Fibroblast of lung (primary cell): ENCODE measurements around the gene NOPCHAP1. TPM values are rescaled to one million over a fixed set of nuclear protein-coding genes. Genes with fewer than 3 reads are reported as not detected.

ENCODE experiments used
- DNase-seq, 2 donors: peaks; one replicate each; pipeline versions ENCODE4 v3.0.0 to v3.0.0-alpha.2; 2010; ENCODE audit warnings: low read depth in 2 of 2
- H2AFZ ChIP-seq: 2 replicates; pipeline ENCODE4 v1.5.1; 2012; ENCODE audit warnings: low read length, control low read depth, inconsistent platforms
- H3K27ac ChIP-seq: 2 replicates; pipeline ENCODE4 v1.5.1; 2011; ENCODE audit warnings: low read length, control low read depth; ENCODE audit not compliant: insufficient read depth
- H3K27me3 ChIP-seq: 2 replicates; pipeline ENCODE4 v1.5.1; 2011; ENCODE audit warnings: mild to moderate bottlenecking, low read length; ENCODE audit not compliant: control insufficient read depth, insufficient read depth
- H3K36me3 ChIP-seq: 2 replicates; pipeline ENCODE4 v1.5.1; 2011; ENCODE audit warnings: low read length; ENCODE audit not compliant: control insufficient read depth, insufficient read depth
- H3K4me1 ChIP-seq: 2 replicates; pipeline ENCODE4 v1.5.1; 2011; ENCODE audit warnings: low read length; ENCODE audit not compliant: control insufficient read depth, insufficient read depth; ENCODE audit errors: extremely low read depth
- H3K4me2 ChIP-seq: 2 replicates; pipeline ENCODE4 v1.5.1; 2011; ENCODE audit warnings: low read length, control low read depth; ENCODE audit not compliant: insufficient read depth; ENCODE audit errors: extremely low read depth
- H3K4me3 ChIP-seq, 4 experiments: fragments of 200-600 bp in 1 of 4; sonication (generic) in 1 of 4; replicated peaks in 1 of 4; 2 replicates each; pipeline ENCODE4 v1.5.1; 2011 to 2016; ENCODE audit warnings: low read length in 4 of 4, low read depth in 3 of 4, mild to moderate bottlenecking in 3 of 4, control low read depth in 2 of 4, inconsistent platforms in 1 of 4, mixed read lengths in 1 of 4; ENCODE audit not compliant: insufficient read depth in 1 of 4; ENCODE audit errors: control extremely low read depth in 1 of 4
- H3K79me2 ChIP-seq: 2 replicates; pipeline ENCODE4 v1.5.1; 2012; ENCODE audit warnings: mild to moderate bottlenecking, low read length, inconsistent platforms; ENCODE audit not compliant: control insufficient read depth, insufficient read depth
- H3K9ac ChIP-seq: 2 replicates; pipeline ENCODE4 v1.5.1; 2011; ENCODE audit warnings: mild to moderate bottlenecking, low read length, control low read depth; ENCODE audit not compliant: insufficient read depth
- H3K9me3 ChIP-seq: 2 replicates; pipeline ENCODE4 v1.5.1; 2012; ENCODE audit warnings: low read depth, low read length; ENCODE audit not compliant: control insufficient read depth, insufficient read depth
- H4K20me1 ChIP-seq: 2 replicates; pipeline ENCODE4 v1.5.1; 2011; ENCODE audit warnings: low read length; ENCODE audit not compliant: control insufficient read depth, insufficient read depth; ENCODE audit errors: extremely low read depth
- EZH2 ChIP-seq: IDR thresholded peaks from 2 replicates; pipeline ENCODE4 v1.5.1; 2012; ENCODE audit warnings: low read length, control low read depth, mild to moderate bottlenecking; ENCODE audit errors: missing control alignments
- polyA plus RNA-seq, 2 donors: library from polyadenylated mRNA; depleted of rRNA in 1 of 2; stranded (reverse) in 1 of 2; unstranded in 1 of 2; fragments of >200 nt; gene quantifications; 2 replicates each; pipeline ENCODE4 v1.2.1, GENCODE V29; 2011 to 2012; ENCODE audit warnings: missing spikeins in 1 of 2
- total RNA-seq: library from RNA; depleted of rRNA; stranded (reverse); fragments of >200 nt; gene quantifications from 2 replicates; pipeline ENCODE4 v1.2.1, GENCODE V29; 2014
- TF ChIP-seq, protein P1 (sequence below), 2 donors: IDR thresholded peaks in 1 of 2; conservative IDR thresholded peaks in 1 of 2; 1 replicate in 1 of 2; 2 replicates in 1 of 2; pipeline ENCODE4 v1.5.1; 2011 to 2012; ENCODE audit warnings: low read length in 2 of 2, control low read depth in 1 of 2, inconsistent platforms in 1 of 2, low read depth in 1 of 2, mild to moderate bottlenecking in 1 of 2

Gene NOPCHAP1
- total and polyA plus RNA-seq, 2 donors (not counting 1 experiment from before 2014, with no cell fraction given) = 4.2 to 12.2 TPM

DNA sequence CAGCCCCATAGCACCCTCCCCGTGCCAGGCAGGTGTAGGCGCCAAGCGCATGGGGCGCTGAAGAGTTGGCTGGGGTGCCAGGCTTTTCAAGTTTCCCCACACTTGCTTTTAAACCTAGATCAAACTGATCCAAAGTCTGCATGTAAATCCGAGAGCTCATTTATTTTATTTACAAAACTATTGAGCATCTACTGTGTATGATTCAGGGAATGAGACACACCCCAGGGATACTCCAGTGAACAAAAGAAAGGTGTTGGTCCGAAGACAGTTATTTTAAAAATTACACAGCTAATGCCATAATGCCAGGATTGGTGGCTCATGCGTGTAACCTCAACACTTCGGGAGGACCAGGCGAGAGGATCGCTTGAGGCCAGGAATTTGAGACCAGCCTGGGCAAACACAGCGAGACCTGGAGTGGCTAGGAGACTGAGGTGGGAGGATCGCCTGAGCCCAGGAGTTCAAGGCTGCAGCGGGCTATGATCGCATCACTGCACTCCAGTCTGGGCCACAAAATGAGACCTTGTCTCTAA lies 27.2 kb upstream of the NOPCHAP1 start:
- TF ChIP-seq, protein P1, sequence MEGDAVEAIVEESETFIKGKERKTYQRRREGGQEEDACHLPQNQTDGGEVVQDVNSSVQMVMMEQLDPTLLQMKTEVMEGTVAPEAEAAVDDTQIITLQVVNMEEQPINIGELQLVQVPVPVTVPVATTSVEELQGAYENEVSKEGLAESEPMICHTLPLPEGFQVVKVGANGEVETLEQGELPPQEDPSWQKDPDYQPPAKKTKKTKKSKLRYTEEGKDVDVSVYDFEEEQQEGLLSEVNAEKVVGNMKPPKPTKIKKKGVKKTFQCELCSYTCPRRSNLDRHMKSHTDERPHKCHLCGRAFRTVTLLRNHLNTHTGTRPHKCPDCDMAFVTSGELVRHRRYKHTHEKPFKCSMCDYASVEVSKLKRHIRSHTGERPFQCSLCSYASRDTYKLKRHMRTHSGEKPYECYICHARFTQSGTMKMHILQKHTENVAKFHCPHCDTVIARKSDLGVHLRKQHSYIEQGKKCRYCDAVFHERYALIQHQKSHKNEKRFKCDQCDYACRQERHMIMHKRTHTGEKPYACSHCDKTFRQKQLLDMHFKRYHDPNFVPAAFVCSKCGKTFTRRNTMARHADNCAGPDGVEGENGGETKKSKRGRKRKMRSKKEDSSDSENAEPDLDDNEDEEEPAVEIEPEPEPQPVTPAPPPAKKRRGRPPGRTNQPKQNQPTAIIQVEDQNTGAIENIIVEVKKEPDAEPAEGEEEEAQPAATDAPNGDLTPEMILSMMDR (conservative IDR thresholded peaks at IDR 0.05 in 1 of 2, IDR thresholded peaks at IDR 0.05 in 1 of 2; ENCODE audit: low read depth in 1 of 2, low read length in 2 of 2) = peak in 1 of 2 donors; percentile 1
- TF ChIP-seq EZH2 = no peak
- H3K9me3 ChIP-seq = no peaks in the 10 kb centered on the region
- no peaks in the 10 kb centered on the region for H3K36me3 ChIP-seq
- no peaks in the 10 kb centered on the region for H4K20me1 ChIP-seq
- peaks cover 13% of the 10 kb centered on the region for H3K4me1 ChIP-seq
- peak overlapping the region; percentile 48 to 82 (median 71) for H3K4me3 ChIP-seq
- H3K79me2 ChIP-seq = no peaks in the 10 kb centered on the region
- H3K27me3 ChIP-seq = no peaks in the 10 kb centered on the region
- H2AFZ ChIP-seq = peak overlapping the region; percentile 7
- peak in 1 of 2 donors; percentile 39 for DNase-seq
- H3K9ac ChIP-seq = no peak overlapping the region
- H3K27ac ChIP-seq = peak overlapping the region; percentile 89
- H3K4me2 ChIP-seq = peak overlapping the region; percentile 84

DNA sequence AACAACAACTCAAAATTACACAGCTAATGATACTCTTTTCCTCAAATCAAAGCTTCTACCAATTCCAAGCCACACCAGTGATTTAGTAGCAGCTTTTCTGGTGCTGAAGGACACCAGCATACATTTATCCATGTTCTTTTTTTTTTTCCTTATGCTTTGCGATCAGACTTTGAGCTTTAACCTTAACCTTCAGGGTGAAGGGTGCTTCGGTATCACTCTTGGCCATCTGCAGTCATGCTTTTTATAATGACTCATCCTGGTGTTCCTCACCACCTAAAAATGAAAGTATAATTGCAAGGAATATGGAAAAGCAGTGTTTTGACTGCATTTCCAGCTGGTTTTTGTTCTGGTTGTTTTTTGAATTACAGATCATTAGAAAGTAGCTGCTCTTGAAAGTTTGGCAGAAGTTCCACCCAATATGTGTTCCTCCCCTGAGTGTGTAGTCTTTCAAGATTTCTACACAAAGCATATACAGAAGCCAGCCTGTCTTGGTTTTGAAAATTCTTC lies 26.7 kb upstream of the NOPCHAP1 start:
- Histone ChIP-seq H3K4me3 (peak overlapping the region; percentile 8 to 82 (median 46)), H3K36me3 (no peaks in the 10 kb centered on the region), H2AFZ (no peak overlapping the region), H4K20me1 (no peaks in the 10 kb centered on the region), H3K79me2 (no peaks in the 10 kb centered on the region), H3K4me1 (peaks cover 13% of the 10 kb centered on the region), H3K27me3 (no peaks in the 10 kb centered on the region), H3K9ac (no peak overlapping the region), H3K4me2 (peak overlapping the region; percentile 84), H3K9me3 (no peaks in the 10 kb centered on the region), H3K27ac (peak overlapping the region; percentile 89)
- no peak for TF ChIP-seq EZH2
- TF ChIP-seq, protein P1 (conservative IDR thresholded peaks at IDR 0.05 in 1 of 2, IDR thresholded peaks at IDR 0.05 in 1 of 2; ENCODE audit: low read depth in 1 of 2, low read length in 2 of 2) = no peak
- DNase-seq = peak; percentile 61 to 80

DNA sequence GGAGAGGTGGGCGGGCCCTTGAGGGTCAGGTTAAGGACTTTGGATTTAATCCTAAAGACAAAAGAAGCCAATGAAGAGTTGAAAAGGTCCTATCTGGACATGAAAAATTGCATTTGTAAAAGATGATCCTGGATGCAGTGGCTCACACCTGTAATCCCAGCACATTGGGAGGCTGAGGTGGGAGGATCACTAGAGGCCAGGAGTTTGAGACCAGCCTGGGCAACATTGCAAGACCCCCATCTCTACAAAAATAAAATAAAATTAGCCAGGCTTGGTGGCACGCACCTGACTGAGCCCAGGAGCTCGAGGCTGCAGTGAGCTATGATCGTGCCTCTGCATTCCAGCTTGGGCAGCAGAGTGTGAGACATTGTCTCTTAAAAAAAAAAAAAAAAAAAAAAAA lies 25.7 kb upstream of the NOPCHAP1 start:
- no peak overlapping the region for H3K4me2 ChIP-seq
- no peak overlapping the region for H3K27ac ChIP-seq

More for the DNA sequence above, 25.7 kb upstream of the NOPCHAP1 start:
- Histone ChIP-seq H3K9me3 (no peaks in the 10 kb centered on the region), H4K20me1 (no peaks in the 10 kb centered on the region), H3K27me3 (no peaks in the 10 kb centered on the region), H2AFZ (no peak overlapping the region), H3K4me1 (peaks cover 13% of the 10 kb centered on the region), H3K36me3 (no peaks in the 10 kb centered on the region), H3K4me3 (no peak overlapping the region), H3K79me2 (no peaks in the 10 kb centered on the region), H3K9ac (no peak overlapping the region)
- TF ChIP-seq EZH2 = no peak
- TF ChIP-seq, protein P1 (conservative IDR thresholded peaks at IDR 0.05 in 1 of 2, IDR thresholded peaks at IDR 0.05 in 1 of 2; ENCODE audit: low read depth in 1 of 2, low read length in 2 of 2) = no peak
- DNase-seq = no peak
